HG02884 (cell line): ENCODE measurements around the gene TP53BP2.
A peak's percentile ranks its signal among the peaks of the same experiment; 100 is the strongest.

Experiments
- ATAC-seq: cut with Tn5 transposase; IDR thresholded peaks from one replicate; pipeline ENCODE4 v1.9.1; 2021; ENCODE audit warnings: mild to moderate bottlenecking, moderate library complexity; ENCODE audit not compliant: unreplicated experiment

The TP53BP2 gene

DNA sequence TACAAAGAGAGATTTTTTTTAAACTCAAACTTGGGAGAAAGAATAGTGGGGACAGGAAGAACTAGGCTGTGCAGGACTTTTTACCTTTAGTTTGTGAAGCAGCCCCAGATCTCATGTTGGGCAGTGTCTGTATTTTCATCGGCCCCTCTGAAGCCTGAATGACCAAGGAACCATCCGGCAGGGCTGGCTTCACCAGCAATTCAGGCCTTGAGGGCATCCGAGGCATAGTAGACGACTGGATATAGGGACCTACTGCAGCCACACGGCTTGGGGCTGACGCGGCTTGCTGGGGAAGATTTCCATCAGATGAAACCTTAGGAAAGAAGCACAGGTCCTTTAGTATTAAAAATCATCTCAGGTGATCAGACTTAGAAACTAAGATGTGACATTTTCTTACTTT lies 43.7 kb downstream of the TP53BP2 start:
- ATAC-seq: no peak

DNA sequence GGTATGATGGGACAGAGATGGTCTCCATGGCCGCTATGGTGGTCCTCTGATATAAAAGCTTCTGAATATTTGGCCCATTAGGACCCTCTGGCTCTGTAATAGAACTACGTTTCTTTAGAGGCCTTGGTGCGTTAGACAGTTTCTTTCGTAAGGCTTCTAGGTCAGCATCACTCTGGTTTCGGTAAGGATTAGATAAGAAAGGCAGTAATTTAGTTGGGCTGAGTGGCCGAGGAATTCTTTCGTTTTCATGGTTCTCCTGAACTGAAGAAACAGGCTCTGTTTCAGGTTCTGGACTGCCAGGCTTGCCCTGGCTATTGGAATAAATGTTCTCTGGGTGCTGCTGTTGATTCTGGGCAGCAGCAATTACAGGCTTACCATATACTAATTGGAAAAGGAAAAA lies 49.5 kb downstream of the TP53BP2 start:
- no peak for ATAC-seq

DNA sequence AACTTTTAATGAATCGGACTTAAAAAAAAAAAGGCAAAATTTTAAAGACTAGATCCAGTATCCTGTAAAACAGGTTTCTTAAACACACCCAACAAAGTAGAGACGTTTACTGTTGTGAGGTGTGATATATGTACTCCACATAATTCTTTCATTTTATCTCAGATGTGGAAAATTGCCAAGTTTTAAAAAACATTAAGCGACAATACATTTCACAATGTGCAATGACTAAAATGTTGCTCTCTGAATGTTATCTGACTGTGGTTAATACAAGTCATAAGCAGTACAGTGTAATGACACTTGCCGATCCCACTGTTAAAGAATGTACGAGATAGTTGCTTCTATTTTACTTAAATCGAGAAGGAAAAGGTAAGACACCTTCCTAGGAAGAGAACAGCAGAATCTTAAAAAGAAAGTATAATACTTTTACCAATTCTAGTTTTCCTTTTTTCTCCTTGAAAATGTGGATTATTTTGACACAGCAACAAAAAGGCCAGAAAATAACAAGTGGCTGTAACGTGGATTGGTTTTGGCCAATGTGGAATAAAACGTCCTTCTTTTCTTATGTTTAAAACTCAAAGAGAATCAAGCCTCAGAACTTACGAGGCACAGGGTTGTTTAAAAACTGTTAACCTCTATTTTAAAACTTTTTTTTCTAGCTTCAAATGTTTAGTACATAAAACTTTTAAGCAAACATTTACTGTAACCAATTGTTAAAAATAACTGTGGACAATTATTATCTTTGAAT lies 51.4 kb downstream of the TP53BP2 start:
- no peak for ATAC-seq

DNA sequence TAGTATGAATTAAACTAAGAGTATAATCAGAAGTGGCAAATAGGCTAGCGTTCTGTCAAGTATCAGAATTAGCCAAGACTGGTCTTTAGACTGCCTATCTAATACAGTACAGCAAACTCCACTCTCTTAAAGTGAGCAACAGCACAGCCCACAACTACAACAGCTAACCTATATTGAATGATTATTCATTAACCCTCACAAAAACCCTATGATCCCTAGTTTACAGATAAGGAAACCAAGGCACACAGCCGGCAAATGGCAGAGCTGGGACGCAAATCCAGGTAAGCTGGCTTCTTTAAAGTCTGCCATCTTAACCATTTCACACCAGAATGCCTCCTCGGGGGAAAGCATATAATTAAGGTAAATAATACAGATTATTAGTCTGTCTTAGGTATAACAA lies 52.0 kb downstream of the TP53BP2 start:
- no peak for ATAC-seq

DNA sequence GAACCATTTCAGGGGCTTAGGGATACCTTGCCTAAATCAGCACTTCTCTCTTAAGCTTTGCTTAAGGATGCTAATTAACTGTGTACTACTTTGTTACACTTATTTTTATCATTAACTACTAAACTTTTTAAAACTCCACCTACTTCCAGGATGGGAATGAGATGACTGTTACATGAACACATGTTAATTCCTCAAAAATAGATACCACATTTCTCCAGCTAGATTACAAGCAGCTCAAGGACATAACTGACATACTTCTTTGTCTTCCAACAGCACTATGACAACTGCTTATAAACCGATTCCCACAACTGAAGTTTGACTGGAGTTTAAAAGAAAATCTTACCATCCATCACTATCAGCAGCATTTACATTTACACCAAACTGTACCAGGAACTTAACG lies 53.7 kb downstream of the TP53BP2 start:
- no peak for ATAC-seq

DNA sequence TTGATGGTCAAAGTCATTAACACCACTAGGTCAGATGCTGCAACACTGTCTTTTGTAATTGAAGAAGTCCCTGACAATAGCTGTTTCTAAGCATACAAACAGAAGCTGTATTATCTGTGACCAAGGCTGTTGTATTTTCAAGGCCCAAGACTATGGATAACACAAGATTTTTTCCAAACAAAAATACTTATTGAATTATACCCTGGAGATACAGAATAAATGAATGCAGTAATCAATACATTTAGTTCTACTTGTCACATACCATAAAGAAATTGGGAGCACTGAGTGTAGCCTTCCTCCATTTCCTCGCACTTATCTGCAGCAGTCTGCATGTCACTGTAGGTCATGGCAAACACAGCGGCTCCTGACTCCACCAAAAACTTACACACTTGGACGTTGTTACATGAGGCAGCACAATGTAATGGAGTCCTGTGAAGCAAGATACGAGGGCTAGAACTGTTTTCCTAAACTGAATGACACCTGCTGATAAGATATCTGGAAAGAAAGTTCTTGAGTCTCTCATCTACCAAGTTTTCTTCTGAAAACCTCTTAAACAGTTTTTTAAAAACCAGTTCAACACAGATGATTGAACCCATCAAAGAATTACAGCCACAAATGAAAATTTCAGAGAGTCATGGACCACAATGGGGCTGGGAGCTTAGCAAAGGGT lies 56.9 kb downstream of the TP53BP2 start:
- ATAC-seq: no peak

DNA sequence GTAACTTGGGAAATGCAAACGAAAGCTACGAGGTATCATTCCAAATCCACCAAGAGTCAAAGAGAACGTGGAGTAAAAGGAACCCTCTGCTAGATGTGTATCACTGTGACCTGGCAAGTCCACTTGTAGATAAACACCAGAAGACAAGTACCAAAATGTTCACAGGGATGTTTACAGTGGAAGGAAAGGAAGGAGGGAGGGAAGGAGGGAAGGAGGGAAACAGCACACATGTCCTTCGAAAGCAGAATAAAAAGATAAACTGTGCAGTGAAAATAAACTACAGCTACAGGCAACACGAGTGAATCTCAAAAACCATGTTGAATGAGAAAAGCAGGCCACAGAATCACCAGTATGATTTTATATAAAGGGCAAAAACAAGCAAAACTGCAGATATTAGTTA lies 59.9 kb downstream of the TP53BP2 start:
- no peak for ATAC-seq

DNA sequence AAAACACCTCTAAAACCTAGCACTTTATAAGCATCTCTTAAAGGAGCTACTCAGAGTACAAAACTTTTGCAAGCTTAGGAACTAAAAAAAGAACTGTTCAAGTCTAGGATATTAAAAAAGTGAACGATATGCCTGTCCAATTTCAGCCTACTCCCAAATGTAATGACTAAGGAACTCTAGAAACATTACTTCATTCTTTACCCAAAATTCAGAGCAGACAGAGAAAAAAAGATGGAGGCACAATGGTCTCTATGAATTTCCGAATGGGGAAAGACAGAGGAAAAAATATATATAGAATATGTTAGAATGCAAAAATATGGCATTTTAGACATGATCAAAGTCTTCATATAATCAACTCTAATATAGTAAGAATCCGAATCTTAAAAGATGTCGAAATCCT lies 61.2 kb downstream of the TP53BP2 start:
- no peak for ATAC-seq

DNA sequence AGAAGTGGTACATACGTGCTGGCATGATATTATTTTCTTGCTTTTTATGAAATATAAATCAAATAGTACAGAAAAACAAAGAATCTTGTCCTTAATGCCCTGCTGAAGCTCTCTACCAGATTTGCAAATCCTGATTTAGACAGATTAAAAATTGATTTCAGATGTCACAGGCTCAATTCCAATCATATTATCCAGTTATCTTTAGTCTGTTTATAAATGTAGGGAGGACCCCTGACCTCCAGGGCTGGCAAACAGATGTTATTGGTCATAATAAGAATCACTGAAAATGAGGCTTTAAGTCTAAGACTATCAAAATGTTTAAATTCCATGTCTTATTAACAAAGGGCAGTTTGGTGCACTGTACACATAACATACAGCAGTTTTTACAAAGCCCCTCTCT lies 62.1 kb downstream of the TP53BP2 start:
- no peak for ATAC-seq

DNA sequence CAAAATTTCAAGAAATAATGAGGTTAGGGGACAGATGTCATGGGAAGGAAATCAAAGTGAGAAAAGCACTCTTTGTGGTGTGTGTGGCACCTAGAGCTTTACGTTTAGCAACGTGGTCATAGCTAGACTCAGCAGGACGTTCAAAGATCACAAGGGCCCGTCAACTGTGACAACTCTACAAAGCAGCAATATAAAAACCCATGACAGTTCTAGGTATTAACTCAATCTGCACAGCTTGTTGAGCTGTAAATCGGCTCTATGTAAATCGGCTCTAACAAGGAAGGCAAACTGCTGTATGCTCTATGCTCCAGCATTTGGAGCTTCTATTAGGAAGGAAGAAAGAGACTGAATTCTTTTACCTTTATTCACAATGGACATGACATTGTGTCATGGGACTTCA lies 64.8 kb downstream of the TP53BP2 start:
- ATAC-seq: no peak

DNA sequence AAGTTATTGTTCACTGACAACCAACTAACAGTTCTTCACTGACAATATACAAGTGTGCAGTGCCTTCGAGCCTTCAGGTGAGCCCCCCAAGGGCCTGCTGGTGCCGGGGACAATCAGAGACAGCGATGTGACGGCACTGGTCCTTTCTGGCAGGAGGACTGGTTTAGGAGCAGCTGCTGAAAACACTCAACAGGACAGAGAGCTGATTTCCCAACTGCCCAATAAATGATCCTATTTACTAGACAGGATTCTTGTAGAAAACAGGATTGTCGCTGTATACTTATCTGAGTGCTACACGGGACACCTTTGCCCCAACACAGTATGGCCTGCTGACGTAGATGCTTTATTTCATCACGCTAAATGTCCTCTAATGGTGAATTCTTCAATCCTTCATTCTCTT lies 65.4 kb downstream of the TP53BP2 start:
- ATAC-seq: no peak

DNA sequence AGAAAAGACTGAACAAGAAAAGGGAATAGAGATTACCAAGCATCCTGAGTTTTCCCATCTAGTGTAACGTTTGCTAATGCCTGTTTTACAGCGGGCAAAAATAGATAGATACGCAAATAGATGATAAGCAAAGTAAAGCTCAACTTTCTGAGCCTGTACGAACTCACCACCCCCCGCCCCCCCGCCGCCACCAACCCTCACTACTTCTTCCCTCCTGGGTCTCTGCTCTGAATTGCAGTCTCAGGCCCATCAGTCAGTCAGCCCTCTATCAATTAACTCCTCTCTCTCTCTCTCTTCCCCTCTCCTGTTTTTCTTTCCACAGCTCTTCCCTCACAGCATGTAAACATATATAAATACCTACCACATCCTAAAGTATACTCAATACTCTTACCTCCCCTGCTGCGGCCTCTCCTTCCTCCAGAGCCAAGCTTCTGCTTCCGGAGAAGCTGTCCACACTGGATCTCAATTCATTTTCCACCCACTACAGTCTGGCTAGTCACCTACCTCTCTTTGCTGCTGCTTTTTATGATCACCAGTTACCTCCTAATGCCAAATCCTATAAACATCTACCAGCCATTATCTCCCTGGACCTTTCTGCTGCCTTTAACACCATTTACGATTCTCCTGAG lies 68.8 kb downstream of the TP53BP2 start:
- ATAC-seq: no peak

DNA sequence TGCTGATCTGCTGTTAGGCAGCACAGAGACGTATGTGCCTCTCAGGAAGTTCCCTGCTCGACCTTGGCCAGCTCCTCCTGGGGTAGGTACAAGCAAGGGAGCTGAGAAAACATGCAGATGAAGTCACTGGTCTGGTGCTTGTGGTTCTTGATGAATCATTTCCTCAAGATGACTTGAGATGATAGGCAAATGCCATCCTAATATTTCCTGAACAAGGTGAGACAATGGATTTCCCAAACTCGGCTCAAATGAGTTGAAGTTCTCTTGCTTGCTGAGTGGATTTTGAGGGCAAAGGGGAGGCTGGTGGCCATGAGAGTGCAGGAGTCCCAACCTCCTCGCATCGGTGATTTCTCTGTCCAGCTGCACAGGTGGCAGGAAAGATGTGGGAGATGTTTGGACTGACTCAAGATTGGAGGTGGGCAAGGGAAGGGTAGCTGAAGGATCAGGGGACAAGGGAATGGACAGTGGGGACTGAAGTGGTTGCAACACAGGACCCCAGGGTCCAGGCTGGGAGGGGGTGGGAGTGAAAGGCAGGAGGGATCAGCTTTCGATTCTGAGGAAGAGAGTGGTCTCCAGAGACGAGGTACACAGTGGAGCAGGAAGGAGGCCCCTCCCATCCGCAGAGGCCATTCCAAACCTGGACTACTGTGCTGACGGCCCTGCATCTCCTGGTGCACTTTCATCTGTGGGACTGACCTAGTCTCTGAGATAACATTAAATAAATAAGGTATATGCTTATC lies 69.5 kb downstream of the TP53BP2 start:
- ATAC-seq: no peak

DNA sequence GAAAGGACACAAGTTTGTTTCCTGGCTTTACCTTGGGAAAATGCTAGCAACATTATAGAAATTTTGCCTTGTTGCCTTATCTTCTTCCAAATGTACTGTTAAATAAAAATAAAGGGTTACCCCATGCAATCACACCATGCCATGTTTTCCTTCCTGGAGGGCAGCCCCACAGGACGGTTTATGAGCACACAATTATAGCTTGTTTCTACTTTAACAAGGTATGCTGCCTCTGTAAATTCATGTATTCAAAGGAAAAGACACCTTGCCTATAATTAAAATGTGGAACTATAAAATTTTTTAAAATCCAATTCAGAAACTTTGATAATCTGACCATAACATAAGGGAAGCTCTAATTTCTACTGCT lies 70.1 kb downstream of the TP53BP2 start:
- ATAC-seq: no peak

DNA sequence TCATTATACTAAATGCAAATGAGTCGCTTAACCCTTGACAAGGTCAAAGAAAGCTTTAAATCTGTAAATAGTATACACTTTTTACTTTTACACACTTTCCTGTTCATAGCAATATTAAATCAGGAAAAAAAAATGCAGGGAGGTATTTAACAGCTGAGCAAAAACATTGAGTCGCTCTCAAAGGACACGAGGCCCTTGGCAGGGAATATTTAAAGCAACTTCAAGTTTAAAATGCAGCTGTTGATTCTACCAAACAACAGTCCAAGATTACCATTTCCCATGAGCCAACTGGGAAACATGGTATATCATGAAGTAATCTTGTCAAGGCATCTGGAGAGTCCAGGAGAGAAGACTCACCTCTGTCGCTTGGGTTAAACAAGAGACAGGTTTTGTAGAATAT lies 70.7 kb downstream of the TP53BP2 start:
- ATAC-seq: no peak

DNA sequence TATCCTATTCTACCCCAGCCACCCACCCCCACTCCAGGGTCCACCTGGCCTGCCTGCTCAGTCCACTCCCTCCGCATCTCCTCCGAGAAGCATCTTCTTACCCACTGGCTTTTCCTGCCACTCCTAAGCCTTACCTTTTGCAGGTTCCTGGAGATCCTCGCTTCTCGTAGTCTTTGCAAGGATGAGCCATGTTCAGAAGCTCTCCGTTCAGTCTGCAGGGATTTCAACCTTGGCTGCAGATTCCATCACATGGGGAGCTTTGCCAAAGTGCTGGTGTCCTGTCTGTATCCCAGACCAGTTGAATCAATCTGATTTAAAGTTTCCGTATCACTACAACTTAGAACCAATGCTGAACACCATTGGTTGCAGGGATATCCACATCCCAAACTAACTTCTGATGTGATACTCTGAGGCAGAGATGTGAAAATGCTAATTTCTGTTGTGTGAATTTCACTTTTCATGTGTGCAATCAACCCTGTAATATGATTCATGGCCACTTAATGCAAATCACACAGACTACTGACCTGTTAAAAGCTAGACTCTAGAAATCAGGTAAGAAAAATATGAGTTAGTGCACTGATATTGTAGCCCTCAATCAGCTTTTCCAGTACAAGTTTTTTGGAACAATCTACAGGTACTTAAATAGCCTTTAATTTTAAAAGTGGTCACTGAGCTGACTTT lies 71.5 kb downstream of the TP53BP2 start:
- no peak for ATAC-seq

DNA sequence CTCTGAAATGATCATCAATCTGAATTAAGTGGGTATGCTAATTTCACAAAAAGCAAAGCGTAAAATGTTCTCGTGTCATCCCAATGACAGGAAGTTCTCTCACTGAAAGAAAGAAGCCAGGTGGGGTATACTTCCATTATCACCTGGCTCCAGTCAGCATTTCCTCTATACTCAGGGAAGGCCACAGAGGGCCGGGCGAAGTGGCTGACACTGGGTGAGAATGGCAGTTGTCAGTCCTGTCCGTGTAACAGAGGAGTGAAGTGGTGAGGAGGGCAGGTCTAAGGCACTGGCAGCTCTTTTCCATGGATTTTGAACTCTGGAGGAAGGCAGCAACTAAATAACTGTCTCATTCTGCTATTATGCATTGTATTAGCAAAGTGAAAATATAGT lies 73.0 kb downstream of the TP53BP2 start:
- no peak for ATAC-seq

DNA sequence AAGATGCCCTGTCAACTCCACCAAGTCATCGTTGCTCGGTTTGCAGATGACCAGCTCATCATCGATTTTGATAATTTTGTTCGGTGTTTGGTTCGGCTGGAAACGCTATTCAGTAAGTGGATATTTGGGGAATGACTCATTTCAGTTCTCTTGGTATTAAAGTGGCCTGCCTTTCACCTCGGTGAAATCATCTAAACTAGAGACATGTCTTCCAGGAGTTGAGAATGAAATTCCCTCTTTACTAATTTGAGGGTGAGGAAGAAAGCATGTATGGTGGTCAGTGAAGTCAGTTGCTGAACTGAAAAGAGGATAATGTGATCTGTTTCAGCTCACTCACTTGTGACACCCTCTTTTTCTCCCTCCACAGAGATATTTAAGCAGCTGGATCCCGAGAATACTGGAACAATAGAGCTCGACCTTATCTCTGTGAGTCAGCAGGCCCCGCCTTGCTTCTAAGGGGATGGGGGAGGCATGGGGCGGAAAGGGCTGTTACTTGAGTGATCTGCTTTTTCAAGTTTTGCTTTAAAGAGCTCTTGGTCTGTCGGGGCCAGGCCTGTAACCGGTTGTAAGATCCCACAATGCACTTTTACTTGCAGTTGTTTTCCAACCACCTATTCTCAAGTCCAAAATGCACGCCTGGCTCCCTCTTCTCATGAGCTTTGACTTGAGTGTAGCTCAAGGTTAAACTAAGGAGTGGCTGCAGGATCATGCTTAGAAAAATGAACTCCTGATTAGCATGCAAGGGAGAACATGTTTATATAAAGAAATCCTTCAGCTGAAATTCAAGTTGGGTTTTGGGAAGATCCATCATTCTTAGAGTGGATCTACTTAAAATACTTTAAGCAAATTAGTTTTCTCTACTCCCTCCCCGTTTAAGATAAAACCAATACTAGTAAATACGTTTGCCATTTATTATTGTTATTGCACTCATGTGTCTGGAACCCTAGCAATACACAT lies 73.7 kb downstream of the TP53BP2 start:
- peak; percentile 56 for ATAC-seq

DNA sequence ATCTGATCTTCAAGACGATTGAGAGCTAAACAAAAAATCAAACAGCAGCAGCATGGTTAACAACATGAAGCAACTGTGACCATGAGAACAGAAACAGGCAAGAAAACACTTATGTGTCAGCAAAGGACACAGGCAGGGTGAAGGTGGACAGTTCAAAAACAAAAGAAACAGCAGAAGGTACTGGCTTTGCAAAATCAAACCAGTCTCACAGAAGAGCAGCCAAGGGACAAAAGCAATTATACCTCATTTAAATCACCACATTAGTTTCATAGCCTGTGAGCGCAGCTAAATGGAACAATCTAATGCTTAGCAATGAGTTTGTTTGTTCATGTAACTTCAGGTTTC lies 74.3 kb downstream of the TP53BP2 start:
- ATAC-seq: peak; percentile 56
